Neural cell (in vitro differentiated cells): ENCODE measurements around the gene KLHL14. TPM values are rescaled to one million over a fixed set of nuclear protein-coding genes. Genes with fewer than 3 reads are reported as not detected.
"Not testable (repeated sequence)": the region's sequence is repeated elsewhere in the genome, so short reads cannot be mapped to it uniquely, and the experiment has no call there.

ENCODE experiments used
- H2AFZ ChIP-seq: fragments of 200-600, 300-800 bp; sonication (generic), shearing (Covaris generic); 2 replicates; pipeline ENCODE4 v1.6.0; 2014; ENCODE audit warnings: low read depth, mild to moderate bottlenecking, antibody characterized with exemption, low read length, moderate library complexity
- H3F3A ChIP-seq: fragments of 200-600 bp; shearing (Covaris generic); 2 replicates; pipeline ENCODE4 v1.6.1; 2016; ENCODE audit warnings: mild to moderate bottlenecking, moderate library complexity, mixed read lengths, antibody characterized with exemption, low read length; ENCODE audit not compliant: insufficient read depth, poor library complexity, severe bottlenecking
- H3K27ac ChIP-seq: fragments of 200-600, 300-800 bp; sonication (generic), shearing (Covaris generic); 2 replicates; pipeline ENCODE4 v1.5.1; 2014; ENCODE audit warnings: mild to moderate bottlenecking, low read length, moderate library complexity
- H3K27me3 ChIP-seq: fragments of 300-800, 200-600 bp; sonication (generic), shearing (Covaris generic); 2 replicates; pipeline ENCODE4 v1.6.0; 2014; ENCODE audit warnings: mild to moderate bottlenecking, low read depth, low read length, moderate library complexity; ENCODE audit not compliant: insufficient read depth
- H3K36me3 ChIP-seq: fragments of 300-800, 200-600 bp; sonication (generic), shearing (Covaris generic); 2 replicates; pipeline ENCODE4 v1.5.1; 2014; ENCODE audit warnings: mild to moderate bottlenecking, antibody characterized with exemption, low read length, moderate library complexity; ENCODE audit not compliant: insufficient read depth
- H3K4me2 ChIP-seq: fragments of 300-800, 200-600 bp; sonication (generic), shearing (Covaris generic); 2 replicates; pipeline ENCODE4 v1.6.0; 2014; ENCODE audit warnings: mild to moderate bottlenecking, low read length
- H3K4me3 ChIP-seq: fragments of 300-800, 200-600 bp; sonication (generic), shearing (Covaris generic); 2 replicates; pipeline ENCODE4 v1.5.1; 2014; ENCODE audit warnings: mild to moderate bottlenecking, low read length, moderate library complexity
- H3K79me2 ChIP-seq: fragments of 200-600 bp; shearing (Covaris generic); replicated peaks from 2 replicates; pipeline ENCODE4 v1.6.0; 2014; ENCODE audit warnings: mild to moderate bottlenecking, low read length, moderate library complexity; ENCODE audit not compliant: insufficient read depth
- H3K9ac ChIP-seq: fragments of 300-800, 200-600 bp; sonication (generic), shearing (Covaris generic); 2 replicates; pipeline ENCODE4 v1.6.1; 2016; ENCODE audit warnings: mild to moderate bottlenecking, low read length, mixed read lengths
- H3K9me2 ChIP-seq: fragments of 200-600 bp; shearing (Covaris generic); 2 replicates; pipeline ENCODE4 v1.6.1; 2016; ENCODE audit warnings: mild to moderate bottlenecking, low read length, mixed read lengths; ENCODE audit not compliant: insufficient read depth
- H3K9me3 ChIP-seq: fragments of 200-600, 300-800 bp; sonication (generic), shearing (Covaris generic); 2 replicates; pipeline ENCODE4 v1.6.1; 2016; ENCODE audit warnings: mild to moderate bottlenecking, mixed run types, low read length, moderate library complexity, mixed read lengths
- H4K20me1 ChIP-seq: fragments of 200-600 bp; shearing (Covaris generic); 2 replicates; pipeline ENCODE4 v1.6.1; 2016; ENCODE audit warnings: mild to moderate bottlenecking, mixed run types; ENCODE audit not compliant: insufficient read depth
- EP300 ChIP-seq: fragments of 450-650 bp; conservative IDR thresholded peaks from 2 replicates; pipeline ENCODE4 v1.6.1; 2014; ENCODE audit warnings: antibody characterized with exemption, mild to moderate bottlenecking, moderate library complexity; ENCODE audit not compliant: poor library complexity, severe bottlenecking
- EZH2 ChIP-seq: fragments of 200-600, 300-800 bp; shearing (Covaris generic), sonication (generic); IDR thresholded peaks from 2 replicates; pipeline ENCODE4 v1.6.1; 2014; ENCODE audit warnings: antibody characterized with exemption, low read length, borderline replicate concordance, mild to moderate bottlenecking; ENCODE audit not compliant: insufficient read depth, poor library complexity, severe bottlenecking
- MXI1 ChIP-seq: fragments of 450-650 bp; conservative IDR thresholded peaks from 2 replicates; pipeline ENCODE4 v1.6.1; 2014; ENCODE audit warnings: antibody characterized with exemption, mild to moderate bottlenecking; ENCODE audit not compliant: poor library complexity, severe bottlenecking
- POLR2AphosphoS5 ChIP-seq: IDR thresholded peaks from 2 replicates; pipeline ENCODE4 v1.6.1; 2012
- RAD21 ChIP-seq: fragments of 450-650 bp; conservative IDR thresholded peaks from 2 replicates; pipeline ENCODE4 v1.6.1; 2014; ENCODE audit warnings: antibody characterized with exemption, mild to moderate bottlenecking, moderate library complexity
- SMC3 ChIP-seq: fragments of 450-650 bp; conservative IDR thresholded peaks from 2 replicates; pipeline ENCODE4 v1.6.1; 2014; ENCODE audit warnings: antibody characterized with exemption, mild to moderate bottlenecking, moderate library complexity; ENCODE audit not compliant: poor library complexity
- TAF1 ChIP-seq: IDR thresholded peaks from 2 replicates; pipeline ENCODE4 v1.6.1; 2012; ENCODE audit warnings: low read depth
- polyA plus RNA-seq: library from polyadenylated mRNA; depleted of rRNA; stranded (reverse); fragments of >200 nt; gene quantifications from 2 replicates; pipeline ENCODE4 v1.2.3, GENCODE V29; 2014
- TF ChIP-seq, protein P1 (sequence below): IDR thresholded peaks from 2 replicates; pipeline ENCODE4 v1.6.1; 2012; ENCODE audit warnings: borderline replicate concordance
- TF ChIP-seq, protein P2 (sequence below): fragments of 450-650 bp; IDR thresholded peaks from 2 replicates; pipeline ENCODE4 v1.5.1; 2014; ENCODE audit warnings: antibody characterized with exemption, mild to moderate bottlenecking, moderate library complexity; ENCODE audit not compliant: poor library complexity, severe bottlenecking

Gene KLHL14
- polyA plus RNA-seq, 1 donor from 2014 or later, result 0.33 TPM

DNA sequence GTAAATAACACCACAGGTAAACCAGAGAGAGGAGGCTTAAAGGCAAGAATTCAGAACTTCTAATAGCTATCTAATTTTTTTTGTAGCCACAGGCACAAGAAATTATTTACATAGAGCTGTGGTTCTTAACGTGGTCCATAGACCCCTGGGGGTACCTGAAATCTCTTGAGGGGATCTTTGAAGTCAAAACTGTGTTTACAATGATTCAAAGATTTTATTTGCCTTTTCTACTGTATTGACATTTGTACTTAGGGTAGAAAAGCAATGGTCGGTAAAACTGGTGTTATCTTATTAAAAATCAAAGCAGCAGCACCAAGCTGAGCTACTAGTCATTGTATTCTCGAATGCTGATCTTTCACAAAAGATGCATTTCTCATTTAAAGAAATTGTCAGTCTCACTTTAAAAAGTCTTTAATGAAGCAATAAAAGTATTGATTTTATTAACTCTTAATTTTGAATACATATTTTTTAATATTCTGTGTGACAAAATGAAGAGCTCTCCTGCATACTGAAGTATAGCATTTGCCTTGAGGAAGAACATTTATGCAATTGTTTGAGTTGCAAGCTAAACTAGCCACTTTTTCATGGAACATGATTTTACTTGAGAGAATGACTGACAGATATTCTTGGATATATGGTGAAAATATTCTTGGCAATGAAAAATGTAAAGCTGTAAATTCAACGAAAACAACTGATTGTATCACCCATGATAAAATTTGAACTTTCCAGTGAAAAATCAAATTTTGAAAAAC, 25.6 kb upstream of the KLHL14 start:
- Histone ChIP-seq H3K9ac (no peak overlapping the region), H3K9me2 (no peaks in the 10 kb centered on the region), H2AFZ (no peak overlapping the region), H3K9me3 (no peaks in the 10 kb centered on the region), H3F3A (no peaks in the 10 kb centered on the region), H3K79me2 (no peaks in the 10 kb centered on the region), H3K4me3 (no peak overlapping the region), H3K27ac (no peak overlapping the region), H3K36me3 (no peaks in the 10 kb centered on the region), H4K20me1 (no peaks in the 10 kb centered on the region), H3K4me2 (no peak overlapping the region), H3K27me3 (no peaks in the 10 kb centered on the region)
- TF ChIP-seq, protein P1, sequence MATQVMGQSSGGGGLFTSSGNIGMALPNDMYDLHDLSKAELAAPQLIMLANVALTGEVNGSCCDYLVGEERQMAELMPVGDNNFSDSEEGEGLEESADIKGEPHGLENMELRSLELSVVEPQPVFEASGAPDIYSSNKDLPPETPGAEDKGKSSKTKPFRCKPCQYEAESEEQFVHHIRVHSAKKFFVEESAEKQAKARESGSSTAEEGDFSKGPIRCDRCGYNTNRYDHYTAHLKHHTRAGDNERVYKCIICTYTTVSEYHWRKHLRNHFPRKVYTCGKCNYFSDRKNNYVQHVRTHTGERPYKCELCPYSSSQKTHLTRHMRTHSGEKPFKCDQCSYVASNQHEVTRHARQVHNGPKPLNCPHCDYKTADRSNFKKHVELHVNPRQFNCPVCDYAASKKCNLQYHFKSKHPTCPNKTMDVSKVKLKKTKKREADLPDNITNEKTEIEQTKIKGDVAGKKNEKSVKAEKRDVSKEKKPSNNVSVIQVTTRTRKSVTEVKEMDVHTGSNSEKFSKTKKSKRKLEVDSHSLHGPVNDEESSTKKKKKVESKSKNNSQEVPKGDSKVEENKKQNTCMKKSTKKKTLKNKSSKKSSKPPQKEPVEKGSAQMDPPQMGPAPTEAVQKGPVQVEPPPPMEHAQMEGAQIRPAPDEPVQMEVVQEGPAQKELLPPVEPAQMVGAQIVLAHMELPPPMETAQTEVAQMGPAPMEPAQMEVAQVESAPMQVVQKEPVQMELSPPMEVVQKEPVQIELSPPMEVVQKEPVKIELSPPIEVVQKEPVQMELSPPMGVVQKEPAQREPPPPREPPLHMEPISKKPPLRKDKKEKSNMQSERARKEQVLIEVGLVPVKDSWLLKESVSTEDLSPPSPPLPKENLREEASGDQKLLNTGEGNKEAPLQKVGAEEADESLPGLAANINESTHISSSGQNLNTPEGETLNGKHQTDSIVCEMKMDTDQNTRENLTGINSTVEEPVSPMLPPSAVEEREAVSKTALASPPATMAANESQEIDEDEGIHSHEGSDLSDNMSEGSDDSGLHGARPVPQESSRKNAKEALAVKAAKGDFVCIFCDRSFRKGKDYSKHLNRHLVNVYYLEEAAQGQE, result no peak
- TF ChIP-seq EP300, result no peak
- no peak for TF ChIP-seq TAF1
- no peak for TF ChIP-seq RAD21
- no peak for TF ChIP-seq POLR2AphosphoS5
- no peak for TF ChIP-seq MXI1
- TF ChIP-seq EZH2, result no peak
- TF ChIP-seq, protein P2, sequence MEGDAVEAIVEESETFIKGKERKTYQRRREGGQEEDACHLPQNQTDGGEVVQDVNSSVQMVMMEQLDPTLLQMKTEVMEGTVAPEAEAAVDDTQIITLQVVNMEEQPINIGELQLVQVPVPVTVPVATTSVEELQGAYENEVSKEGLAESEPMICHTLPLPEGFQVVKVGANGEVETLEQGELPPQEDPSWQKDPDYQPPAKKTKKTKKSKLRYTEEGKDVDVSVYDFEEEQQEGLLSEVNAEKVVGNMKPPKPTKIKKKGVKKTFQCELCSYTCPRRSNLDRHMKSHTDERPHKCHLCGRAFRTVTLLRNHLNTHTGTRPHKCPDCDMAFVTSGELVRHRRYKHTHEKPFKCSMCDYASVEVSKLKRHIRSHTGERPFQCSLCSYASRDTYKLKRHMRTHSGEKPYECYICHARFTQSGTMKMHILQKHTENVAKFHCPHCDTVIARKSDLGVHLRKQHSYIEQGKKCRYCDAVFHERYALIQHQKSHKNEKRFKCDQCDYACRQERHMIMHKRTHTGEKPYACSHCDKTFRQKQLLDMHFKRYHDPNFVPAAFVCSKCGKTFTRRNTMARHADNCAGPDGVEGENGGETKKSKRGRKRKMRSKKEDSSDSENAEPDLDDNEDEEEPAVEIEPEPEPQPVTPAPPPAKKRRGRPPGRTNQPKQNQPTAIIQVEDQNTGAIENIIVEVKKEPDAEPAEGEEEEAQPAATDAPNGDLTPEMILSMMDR, result no peak
- no peak for TF ChIP-seq SMC3

DNA sequence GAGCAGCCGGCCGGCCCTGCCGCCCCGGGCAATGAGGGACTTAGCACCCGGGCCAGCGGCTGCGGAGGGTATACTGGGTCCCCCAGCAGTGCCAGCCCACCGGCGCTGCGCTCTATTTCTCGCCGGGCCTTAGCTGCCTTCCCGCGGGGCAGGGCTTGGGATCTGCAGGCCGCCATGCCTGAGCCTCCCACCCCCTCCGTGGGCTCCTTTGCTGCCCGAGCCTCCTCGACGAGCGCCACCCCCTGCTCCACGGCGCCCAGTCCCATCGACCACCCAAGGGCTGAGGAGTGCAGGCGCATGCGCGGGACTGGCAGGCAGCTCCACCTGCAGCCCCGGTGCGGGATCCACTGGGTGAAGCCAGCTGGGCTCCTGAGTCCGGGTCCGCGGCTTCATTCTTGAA, 21.8 kb upstream of the KLHL14 start:
- H3K4me3 ChIP-seq, H3K9ac ChIP-seq, H3K9me3 ChIP-seq, H3K27ac ChIP-seq, H4K20me1 ChIP-seq, H3K79me2 ChIP-seq, H3F3A ChIP-seq, H2AFZ ChIP-seq, H3K36me3 ChIP-seq, H3K4me2 ChIP-seq, H3K27me3 ChIP-seq, H3K9me2 ChIP-seq: not testable (repeated sequence)

DNA sequence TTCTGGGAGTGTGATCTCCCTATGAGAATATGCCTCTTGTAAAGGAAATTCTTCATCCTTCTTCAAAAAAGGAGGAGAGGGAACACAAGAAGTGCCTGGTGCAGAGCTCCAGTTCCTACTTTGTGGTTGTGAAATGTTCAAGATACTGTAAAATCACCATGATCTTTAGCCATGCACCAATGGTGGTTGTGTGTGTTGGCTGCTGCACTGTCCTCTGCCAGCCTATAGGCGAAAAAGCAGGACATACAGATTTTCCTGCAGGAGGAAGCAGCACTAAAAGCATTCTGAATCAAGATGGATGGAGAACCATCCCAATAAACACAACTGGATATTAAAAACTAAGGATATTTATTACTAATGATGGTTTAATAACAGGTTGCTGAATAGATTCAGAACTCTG, 6.2 kb upstream of the KLHL14 start:
- no peaks in the 10 kb centered on the region for H3K36me3 ChIP-seq
- no peaks in the 10 kb centered on the region for H3K9me2 ChIP-seq
- H2AFZ ChIP-seq, result no peak overlapping the region
- H3K27ac ChIP-seq, result no peak overlapping the region
- H3K79me2 ChIP-seq, result no peaks in the 10 kb centered on the region
- no peak overlapping the region for H3K4me2 ChIP-seq
- H4K20me1 ChIP-seq, result no peaks in the 10 kb centered on the region
- no peak overlapping the region for H3K9ac ChIP-seq
- no peaks in the 10 kb centered on the region for H3K9me3 ChIP-seq
- TF ChIP-seq POLR2AphosphoS5 (no peak), SMC3 (no peak), RAD21 (no peak), TAF1 (no peak), EZH2 (no peak), EP300 (no peak), MXI1 (no peak)
- TF ChIP-seq, protein P1, result no peak
- TF ChIP-seq, protein P2, result no peak
- H3F3A ChIP-seq, result no peaks in the 10 kb centered on the region
- no peak overlapping the region for H3K4me3 ChIP-seq
- no peaks in the 10 kb centered on the region for H3K27me3 ChIP-seq
